Lower lobe of right lung (tissue), 2 donors: Measurements from ENCODE around the gene ADGRL1. TPM values are rescaled to one million over a fixed set of nuclear protein-coding genes. Genes with fewer than 3 reads are reported as not detected.

Source experiments
- ATAC-seq, 2 donors: fragments of 200-7000 bp; cut with Tn5 transposase; one replicate each; pipeline ENCODE4 v1.9.1; 2020 to 2022; ENCODE audit warnings: mild to moderate bottlenecking in 2 of 2, moderate library complexity in 2 of 2
- DNase-seq: peaks from one replicate; pipeline ENCODE4 v3.0.0-alpha.2; 2020
- H3K27ac ChIP-seq: fragments of 200-600 bp; one replicate; pipeline ENCODE4 v1.8.0; 2022
- H3K27me3 ChIP-seq: fragments of 200-600 bp; one replicate; pipeline ENCODE4 v1.8.0; 2022; ENCODE audit warnings: low read depth
- H3K36me3 ChIP-seq: fragments of 200-600 bp; one replicate; pipeline ENCODE4 v1.8.0; 2022; ENCODE audit warnings: mild to moderate bottlenecking
- H3K4me1 ChIP-seq: fragments of 200-600 bp; one replicate; pipeline ENCODE4 v1.8.0; 2022
- H3K4me3 ChIP-seq: fragments of 200-600 bp; one replicate; pipeline ENCODE4 v1.8.0; 2022; ENCODE audit warnings: mild to moderate bottlenecking
- H3K9me3 ChIP-seq: fragments of 200-600 bp; one replicate; pipeline ENCODE4 v1.8.0; 2022
- CTCF ChIP-seq: fragments of 200-600 bp; IDR thresholded peaks from one replicate; pipeline ENCODE4 v1.8.0; 2022; ENCODE audit warnings: antibody characterized with exemption, mild to moderate bottlenecking
- intact Hi-C: fragments of 100-400 bp; cut with DNase I; formaldehyde crosslinking; loops from one replicate; pipeline ENCODE4 v1.11.0; 2022
- total RNA-seq: library from RNA; stranded (reverse); fragmentation: NEBNext Ultra II Directional; extraction: Animal tissue kit (Norgen Biotek cat#: 25700); gene quantifications from one replicate; pipeline ENCODE4 v1.2.1, GENCODE V29; 2021
- donor health status: DM: no; HTN: yes; CAD: no; lungs with severe emphysema.

Gene ADGRL1
- total RNA-seq, 1 donor from 2014 or later = 28.7 TPM

GRCh38 chr19:14156971-14157717 lies 48.8 kb downstream of the ADGRL1 start:
- no peaks in the 10 kb centered on the region for H3K9me3 ChIP-seq
- DNase-seq (no peak), ATAC-seq (no peak)
- intact Hi-C loops = no loop called here
- H3K4me3 ChIP-seq = no peak overlapping the region
- H3K27me3 ChIP-seq = no peaks in the 10 kb centered on the region
- peaks cover 54% of the 10 kb centered on the region for H3K36me3 ChIP-seq
- H3K27ac ChIP-seq = no peak overlapping the region
- H3K4me1 ChIP-seq = no peaks in the 10 kb centered on the region
- no peak for TF ChIP-seq CTCF

GRCh38 chr19:14156122-14156521 lies 49.8 kb downstream of the ADGRL1 start:
- DNase-seq (no peak), ATAC-seq (no peak)
- TF ChIP-seq CTCF = no peak
- no peak overlapping the region for H3K4me3 ChIP-seq
- H3K4me1 ChIP-seq = no peaks in the 10 kb centered on the region
- peaks cover 57% of the 10 kb centered on the region for H3K36me3 ChIP-seq
- no peaks in the 10 kb centered on the region for H3K9me3 ChIP-seq
- no peak overlapping the region for H3K27ac ChIP-seq
- H3K27me3 ChIP-seq = no peaks in the 10 kb centered on the region
- intact Hi-C loops = no loop called here

- peaks cover 57% of the 10 kb centered on the region for H3K36me3 ChIP-seq
- no peak overlapping the region for H3K27ac ChIP-seq
- H3K9me3 ChIP-seq = no peaks in the 10 kb centered on the region
- no peak for TF ChIP-seq CTCF
- no peaks in the 10 kb centered on the region for H3K27me3 ChIP-seq
- H3K4me3 ChIP-seq = no peak overlapping the region
- ATAC-seq = no peak
- no peak for DNase-seq
- intact Hi-C loops = no loop called here
- H3K4me1 ChIP-seq = peaks cover 5% of the 10 kb centered on the region
These were observed 50.6 kb downstream of the ADGRL1 start for GRCh38 chr19:14155371-14155770.

- peaks cover 40% of the 10 kb centered on the region for H3K36me3 ChIP-seq
- H3K27ac ChIP-seq = no peak overlapping the region
- TF ChIP-seq CTCF = no peak
- intact Hi-C loops = no loop called here
- peaks cover 30% of the 10 kb centered on the region for H3K4me1 ChIP-seq
- H3K27me3 ChIP-seq = no peaks in the 10 kb centered on the region
- ATAC-seq = no peak
- no peak for DNase-seq
- no peaks in the 10 kb centered on the region for H3K9me3 ChIP-seq
- no peak overlapping the region for H3K4me3 ChIP-seq
These were observed 53.3 kb downstream of the ADGRL1 start for GRCh38 chr19:14152713-14153112.

- intact Hi-C loops = no loop called here
- Histone ChIP-seq H3K9me3 (no peaks in the 10 kb centered on the region), H3K27ac (peak overlapping the region; percentile 79), H3K4me3 (no peak overlapping the region), H3K36me3 (peaks cover 25% of the 10 kb centered on the region), H3K4me1 (peaks cover 30% of the 10 kb centered on the region), H3K27me3 (no peaks in the 10 kb centered on the region)
- TF ChIP-seq CTCF = no peak
- DNase-seq (no peak), ATAC-seq (no peak)
These were observed 55.0 kb downstream of the ADGRL1 start for GRCh38 chr19:14150770-14151661.
